ENCODE data around the gene TTC6. TPM values are rescaled to one million over a fixed set of nuclear protein-coding genes. Genes with fewer than 3 reads are reported as not detected.

TTC6 gene
- total RNA-seq, 2 donors from 2014 or later = not detected

GRCh38 chr14:37594238-37594970 is 1.0 kb upstream of the TTC6 start:
- peaks cover 0 to 5% of the 10 kb centered on the region in 2 donors for H3K9me3 ChIP-seq
- H3K4me3 ChIP-seq = peak overlapping the region; percentile 9 to 40
- H3K27ac ChIP-seq = no peak overlapping the region
- H3K27me3 ChIP-seq = peaks cover 69 to 94% of the 10 kb centered on the region in 2 donors
- TF ChIP-seq, protein P1, sequence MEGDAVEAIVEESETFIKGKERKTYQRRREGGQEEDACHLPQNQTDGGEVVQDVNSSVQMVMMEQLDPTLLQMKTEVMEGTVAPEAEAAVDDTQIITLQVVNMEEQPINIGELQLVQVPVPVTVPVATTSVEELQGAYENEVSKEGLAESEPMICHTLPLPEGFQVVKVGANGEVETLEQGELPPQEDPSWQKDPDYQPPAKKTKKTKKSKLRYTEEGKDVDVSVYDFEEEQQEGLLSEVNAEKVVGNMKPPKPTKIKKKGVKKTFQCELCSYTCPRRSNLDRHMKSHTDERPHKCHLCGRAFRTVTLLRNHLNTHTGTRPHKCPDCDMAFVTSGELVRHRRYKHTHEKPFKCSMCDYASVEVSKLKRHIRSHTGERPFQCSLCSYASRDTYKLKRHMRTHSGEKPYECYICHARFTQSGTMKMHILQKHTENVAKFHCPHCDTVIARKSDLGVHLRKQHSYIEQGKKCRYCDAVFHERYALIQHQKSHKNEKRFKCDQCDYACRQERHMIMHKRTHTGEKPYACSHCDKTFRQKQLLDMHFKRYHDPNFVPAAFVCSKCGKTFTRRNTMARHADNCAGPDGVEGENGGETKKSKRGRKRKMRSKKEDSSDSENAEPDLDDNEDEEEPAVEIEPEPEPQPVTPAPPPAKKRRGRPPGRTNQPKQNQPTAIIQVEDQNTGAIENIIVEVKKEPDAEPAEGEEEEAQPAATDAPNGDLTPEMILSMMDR (IDR thresholded peaks at IDR 0.05) = peak; percentile 19 to 66
- DNase-seq (ENCODE audit: low spot score) = no peak
- peaks cover 0 to 49% of the 10 kb centered on the region in 2 donors for H3K4me1 ChIP-seq
- H3K36me3 ChIP-seq = no peaks in the 10 kb centered on the region

DNA sequence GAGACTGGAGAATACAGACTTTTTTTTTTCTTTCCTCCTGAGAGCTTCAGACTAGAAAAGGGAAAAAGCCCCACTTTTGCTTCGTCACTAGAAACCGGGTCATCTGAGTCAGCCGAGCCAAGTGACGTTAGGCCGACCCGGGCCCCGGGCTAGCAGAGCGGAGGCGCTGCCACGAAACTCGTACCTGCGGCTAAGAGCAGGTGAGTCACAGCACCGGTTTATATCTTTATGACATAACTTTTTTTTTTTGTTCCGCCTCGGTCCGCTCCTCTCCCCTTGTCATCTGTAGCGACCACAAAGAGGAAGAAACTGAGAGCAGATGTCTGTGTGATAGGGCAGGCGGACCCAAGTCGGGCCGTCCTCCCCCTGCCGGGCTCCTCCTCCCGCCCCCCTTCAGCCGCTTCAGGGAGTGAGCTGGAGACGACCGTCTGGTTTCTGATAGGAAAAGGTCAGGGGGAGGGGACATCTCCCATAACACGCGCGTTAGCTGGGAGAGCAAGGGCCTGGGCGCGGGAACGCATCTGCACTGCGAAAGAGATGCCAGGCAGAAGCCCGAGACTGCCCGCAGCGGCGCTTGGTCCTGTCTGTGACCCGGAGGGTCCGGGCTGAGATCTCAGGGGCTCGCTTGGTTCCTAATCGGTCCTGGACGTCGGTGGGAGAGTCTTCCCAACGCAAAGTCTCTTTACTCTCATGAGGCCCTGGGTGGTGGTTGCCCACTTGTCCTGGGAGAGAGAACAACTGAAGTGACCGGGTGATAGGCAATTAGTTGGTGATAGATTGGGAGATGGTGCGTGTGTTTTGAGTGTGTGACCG is 586 bp downstream of the TTC6 start:
- Histone ChIP-seq H3K4me3 (peak overlapping the region in 1 of 2 donors; percentile 40), H3K36me3 (no peaks in the 10 kb centered on the region), H3K27me3 (peaks cover 70 to 94% of the 10 kb centered on the region in 2 donors), H3K4me1 (peaks cover 0 to 57% of the 10 kb centered on the region in 2 donors), H3K27ac (no peak overlapping the region), H3K9me3 (peaks cover 0 to 5% of the 10 kb centered on the region in 2 donors)
- DNase-seq (ENCODE audit: low spot score) = no peak
- TF ChIP-seq, protein P1 (IDR thresholded peaks at IDR 0.05) = no peak

DNA sequence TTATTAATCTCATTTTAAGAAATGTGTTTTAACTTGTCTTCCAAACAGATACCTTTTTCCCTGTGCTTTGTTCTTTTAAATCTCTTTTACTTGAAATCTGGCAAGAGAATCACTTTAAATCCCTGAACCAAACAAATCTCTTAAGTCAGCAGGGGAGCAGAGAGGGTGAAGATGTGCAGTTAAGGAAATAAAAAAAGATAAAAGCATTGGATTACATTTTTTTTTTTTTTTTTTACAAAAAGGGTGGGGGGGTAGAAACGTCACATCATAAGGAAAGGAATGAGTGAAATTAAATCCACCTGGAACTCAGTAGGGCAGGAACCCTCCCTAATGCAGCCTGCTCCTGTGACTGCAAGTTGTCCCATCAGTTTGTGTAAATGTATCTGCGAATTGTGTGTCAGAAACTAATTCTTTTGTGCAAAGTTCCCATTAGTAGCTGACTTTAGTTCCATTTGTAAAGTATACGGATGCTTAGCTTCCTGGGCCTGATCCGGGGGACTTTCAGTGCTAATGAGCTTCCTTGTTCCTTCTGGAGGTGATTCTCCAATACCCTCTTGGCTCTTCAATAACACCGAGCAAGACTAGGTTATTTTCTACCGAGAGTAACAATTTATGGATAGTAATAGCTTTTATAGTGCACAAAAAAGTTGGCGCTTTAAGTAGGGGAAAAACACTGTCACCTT is 1.5 kb downstream of the TTC6 start:
- peaks cover 62 to 92% of the 10 kb centered on the region in 2 donors for H3K27me3 ChIP-seq
- DNase-seq (ENCODE audit: low spot score) = no peak
- TF ChIP-seq, protein P1 (IDR thresholded peaks at IDR 0.05) = no peak

DNA sequence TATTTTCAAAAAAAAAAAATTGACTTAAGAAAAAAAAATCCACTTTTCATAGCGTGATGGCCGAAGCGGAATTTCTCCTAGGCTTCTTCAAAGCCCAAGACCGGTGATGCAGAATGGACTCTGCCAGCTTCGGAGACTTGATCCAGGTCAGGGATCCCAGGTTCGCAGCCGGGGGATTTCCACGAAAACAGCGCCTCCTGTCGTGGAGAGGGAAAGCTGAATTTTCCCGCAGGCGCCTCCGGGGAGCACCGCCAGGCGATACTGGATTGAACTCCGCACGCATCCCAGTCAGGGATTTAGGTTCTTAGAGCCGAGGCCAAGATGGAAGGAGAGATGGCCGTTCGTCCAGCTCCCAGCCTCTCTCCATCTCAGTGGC is 2.1 kb downstream of the TTC6 start:
- peaks cover 0 to 5% of the 10 kb centered on the region in 2 donors for H3K9me3 ChIP-seq
- TF ChIP-seq, protein P1 (IDR thresholded peaks at IDR 0.05) = no peak
- no peak for DNase-seq (ENCODE audit: low spot score)
- no peak overlapping the region for H3K4me3 ChIP-seq
- peaks cover 56 to 92% of the 10 kb centered on the region in 2 donors for H3K27me3 ChIP-seq
- no peaks in the 10 kb centered on the region for H3K36me3 ChIP-seq
- peaks cover 0 to 48% of the 10 kb centered on the region in 2 donors for H3K4me1 ChIP-seq
- no peak overlapping the region for H3K27ac ChIP-seq

More for the DNA sequence above, 1.5 kb downstream of the TTC6 start:
- peaks cover 0 to 52% of the 10 kb centered on the region in 2 donors for H3K4me1 ChIP-seq
- H3K36me3 ChIP-seq = no peaks in the 10 kb centered on the region
- peaks cover 0 to 5% of the 10 kb centered on the region in 2 donors for H3K9me3 ChIP-seq
- no peak overlapping the region for H3K27ac ChIP-seq
- no peak overlapping the region for H3K4me3 ChIP-seq

GRCh38 chr14:37597914-37598746 is 2.7 kb downstream of the TTC6 start:
- no peak for DNase-seq (ENCODE audit: low spot score)
- H3K27ac ChIP-seq = no peak overlapping the region
- H3K4me1 ChIP-seq = peaks cover 0 to 48% of the 10 kb centered on the region in 2 donors
- peaks cover 50 to 89% of the 10 kb centered on the region in 2 donors for H3K27me3 ChIP-seq
- no peaks in the 10 kb centered on the region for H3K36me3 ChIP-seq
- H3K9me3 ChIP-seq = peaks cover 0 to 5% of the 10 kb centered on the region in 2 donors
- TF ChIP-seq, protein P1 (IDR thresholded peaks at IDR 0.05) = no peak
- H3K4me3 ChIP-seq = peak overlapping the region in 1 of 2 donors; percentile 11
